OCI-LY3 (cell line): ENCODE data around the gene UBN1.

ENCODE experiments used
- CTCF ChIP-seq: fragments of 200-600, 300-600 bp; sonication (generic); IDR thresholded peaks from 2 replicates; pipeline ENCODE4 v1.5.1; 2014; ENCODE audit warnings: antibody characterized with exemption, low read length, low read depth
- EZH2phosphoT487 ChIP-seq: fragments of 200-600 bp; shearing (Covaris generic); IDR thresholded peaks from 2 replicates; pipeline ENCODE4 v1.6.1; 2018; ENCODE audit warnings: antibody characterized with exemption, mixed run types, low read depth

GRCh38 chr16:4840984-4841383 is 6.3 kb upstream of the UBN1 start:
- TF ChIP-seq CTCF (no peak), EZH2phosphoT487 (no peak)
